Neural cell (in vitro differentiated cells): ENCODE results near the gene CREBBP.

ENCODE experiments used
- CTCF ChIP-seq: fragments of 450-650 bp; IDR thresholded peaks from 2 replicates; pipeline ENCODE4 v1.5.1; 2014; ENCODE audit warnings: antibody characterized with exemption, mild to moderate bottlenecking, moderate library complexity; ENCODE audit not compliant: poor library complexity, severe bottlenecking
- EZH2 ChIP-seq: fragments of 200-600, 300-800 bp; shearing (Covaris generic), sonication (generic); IDR thresholded peaks from 2 replicates; pipeline ENCODE4 v1.6.1; 2014; ENCODE audit warnings: antibody characterized with exemption, low read length, borderline replicate concordance, mild to moderate bottlenecking; ENCODE audit not compliant: insufficient read depth, poor library complexity, severe bottlenecking

DNA sequence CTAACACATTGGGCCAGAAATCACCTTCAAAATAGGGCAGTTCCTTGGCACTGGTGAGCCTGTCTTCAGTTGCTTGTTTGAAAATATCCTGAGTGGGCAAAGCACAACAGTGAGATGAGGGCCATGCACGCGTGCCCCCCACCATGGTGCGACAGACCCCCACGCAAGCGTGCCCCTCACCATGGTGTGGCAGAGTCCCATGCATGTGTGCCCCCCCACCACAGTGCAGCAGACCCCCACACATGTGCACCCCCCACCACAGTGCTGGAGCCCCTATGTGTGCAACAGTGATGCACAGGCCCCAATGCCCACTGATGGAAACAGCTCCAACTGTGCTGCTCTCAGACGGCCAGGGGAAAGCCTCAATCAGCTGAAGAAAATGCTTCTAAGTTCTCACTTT is 144.4 kb downstream of the CREBBP start:
- TF ChIP-seq CTCF (no peak), EZH2 (no peak)
